Panc1 (cell line): ENCODE results near the gene AP3S2.

Source experiments
- TCF7L2 ChIP-seq: IDR thresholded peaks from 2 replicates; pipeline ENCODE4 v1.6.1; 2011; ENCODE audit warnings: mild to moderate bottlenecking, low read depth, low read length, inconsistent platforms
- TF ChIP-seq, protein P1 (sequence below): fragments of 450-650 bp; IDR thresholded peaks from 2 replicates; pipeline ENCODE4 v1.5.1; 2017; ENCODE audit warnings: mild to moderate bottlenecking

DNA sequence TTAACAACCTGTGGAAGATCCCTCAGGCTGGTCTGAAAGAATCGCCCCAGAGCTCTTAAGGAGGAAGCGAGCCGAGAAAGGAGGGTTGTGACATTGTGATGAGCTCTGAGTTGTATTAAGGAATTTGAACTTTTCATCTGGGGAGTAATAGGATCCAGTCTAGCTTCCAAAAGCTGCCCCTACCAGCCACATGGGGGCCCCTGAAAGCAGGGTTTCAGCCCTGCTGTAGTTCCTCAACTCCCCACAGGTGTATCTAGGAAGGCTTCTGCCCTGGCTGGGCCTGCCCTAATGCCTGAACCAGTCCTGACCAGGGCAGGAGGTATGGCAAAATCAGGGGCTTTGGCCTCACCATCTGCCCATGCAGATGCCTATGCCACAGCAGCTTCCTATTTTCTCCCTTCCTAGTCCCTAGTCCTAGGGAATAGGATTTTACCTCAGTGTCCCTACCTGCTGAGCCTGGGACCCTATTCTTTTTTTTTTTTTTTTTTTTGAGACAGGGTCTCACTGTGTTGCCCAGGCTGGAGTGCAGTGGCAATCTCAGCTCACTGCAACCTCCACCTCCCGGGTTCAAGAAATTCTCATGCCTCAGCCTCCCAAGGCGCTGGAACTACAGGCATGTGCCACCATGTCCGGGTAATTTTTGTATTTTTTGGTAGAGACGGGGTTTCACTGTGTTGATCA lies 5.0 kb upstream of the AP3S2 start:
- TF ChIP-seq, protein P1, sequence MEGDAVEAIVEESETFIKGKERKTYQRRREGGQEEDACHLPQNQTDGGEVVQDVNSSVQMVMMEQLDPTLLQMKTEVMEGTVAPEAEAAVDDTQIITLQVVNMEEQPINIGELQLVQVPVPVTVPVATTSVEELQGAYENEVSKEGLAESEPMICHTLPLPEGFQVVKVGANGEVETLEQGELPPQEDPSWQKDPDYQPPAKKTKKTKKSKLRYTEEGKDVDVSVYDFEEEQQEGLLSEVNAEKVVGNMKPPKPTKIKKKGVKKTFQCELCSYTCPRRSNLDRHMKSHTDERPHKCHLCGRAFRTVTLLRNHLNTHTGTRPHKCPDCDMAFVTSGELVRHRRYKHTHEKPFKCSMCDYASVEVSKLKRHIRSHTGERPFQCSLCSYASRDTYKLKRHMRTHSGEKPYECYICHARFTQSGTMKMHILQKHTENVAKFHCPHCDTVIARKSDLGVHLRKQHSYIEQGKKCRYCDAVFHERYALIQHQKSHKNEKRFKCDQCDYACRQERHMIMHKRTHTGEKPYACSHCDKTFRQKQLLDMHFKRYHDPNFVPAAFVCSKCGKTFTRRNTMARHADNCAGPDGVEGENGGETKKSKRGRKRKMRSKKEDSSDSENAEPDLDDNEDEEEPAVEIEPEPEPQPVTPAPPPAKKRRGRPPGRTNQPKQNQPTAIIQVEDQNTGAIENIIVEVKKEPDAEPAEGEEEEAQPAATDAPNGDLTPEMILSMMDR = peak; percentile 90
- no peak for TF ChIP-seq TCF7L2
